Vagina (tissue), 2 donors: Measurements from ENCODE around the gene SYCP3.

Source experiments
- CTCF ChIP-seq, 3 experiments: fragments of 450-650 bp in 2 of 3; fragments of 200-600 bp in 1 of 3; sonication (generic) in 1 of 3; IDR thresholded peaks; one replicate each; pipeline ENCODE4 v1.5.1; 2017 to 2019; ENCODE audit warnings: antibody characterized with exemption in 3 of 3, mild to moderate bottlenecking in 2 of 3, moderate library complexity in 2 of 3
- POLR2A ChIP-seq, 2 donors: fragments of 450-650 bp; IDR thresholded peaks; one replicate each; pipeline ENCODE4 v1.6.1; 2017; ENCODE audit warnings: antibody characterized with exemption in 2 of 2, mild to moderate bottlenecking in 2 of 2, moderate library complexity in 2 of 2
- POLR2AphosphoS5 ChIP-seq, 2 donors: sonication (generic); formaldehyde crosslinking; IDR thresholded peaks; one replicate each; pipeline ENCODE4 v1.9.0; 2017; ENCODE audit warnings: antibody characterized with exemption in 2 of 2, mild to moderate bottlenecking in 2 of 2, low read depth in 1 of 2; ENCODE audit not compliant: insufficient read depth in 1 of 2

- TF ChIP-seq CTCF (IDR thresholded peaks at IDR 0.05) (no peak), POLR2AphosphoS5 (IDR thresholded peaks at IDR 0.05; ENCODE audit: insufficient read depth in 1 of 2, low read depth in 1 of 2) (no peak), POLR2A (IDR thresholded peaks at IDR 0.05) (no peak)
These were observed 8.4 kb upstream of the SYCP3 start for GRCh38 chr12:101747697-101748096.
